ENCODE measurements around the gene ENC1.

DNA sequence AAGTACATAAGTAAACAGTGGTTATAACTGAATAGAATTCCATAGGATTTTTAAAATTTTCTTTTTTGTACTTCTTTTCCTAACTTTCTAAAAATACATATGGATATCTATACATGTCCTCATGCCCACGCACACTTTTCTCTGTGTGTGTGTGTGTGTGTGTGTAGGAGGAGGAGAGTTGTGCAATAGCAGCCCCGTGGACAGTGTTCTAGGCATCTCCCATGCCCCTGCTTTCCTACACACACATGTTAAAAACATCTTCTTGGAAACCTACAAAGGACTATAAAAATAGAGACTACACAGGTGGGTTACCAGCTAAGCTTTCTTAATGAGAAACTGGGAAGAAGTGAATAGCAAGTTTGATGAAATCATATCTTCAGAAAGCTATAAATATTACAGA is 24.7 kb upstream of the ENC1 start:
- TF ChIP-seq POLR2AphosphoS5 (IDR thresholded peaks at IDR 0.05; ENCODE audit: low read depth, low read length), result no peak
- TF ChIP-seq, protein P1, sequence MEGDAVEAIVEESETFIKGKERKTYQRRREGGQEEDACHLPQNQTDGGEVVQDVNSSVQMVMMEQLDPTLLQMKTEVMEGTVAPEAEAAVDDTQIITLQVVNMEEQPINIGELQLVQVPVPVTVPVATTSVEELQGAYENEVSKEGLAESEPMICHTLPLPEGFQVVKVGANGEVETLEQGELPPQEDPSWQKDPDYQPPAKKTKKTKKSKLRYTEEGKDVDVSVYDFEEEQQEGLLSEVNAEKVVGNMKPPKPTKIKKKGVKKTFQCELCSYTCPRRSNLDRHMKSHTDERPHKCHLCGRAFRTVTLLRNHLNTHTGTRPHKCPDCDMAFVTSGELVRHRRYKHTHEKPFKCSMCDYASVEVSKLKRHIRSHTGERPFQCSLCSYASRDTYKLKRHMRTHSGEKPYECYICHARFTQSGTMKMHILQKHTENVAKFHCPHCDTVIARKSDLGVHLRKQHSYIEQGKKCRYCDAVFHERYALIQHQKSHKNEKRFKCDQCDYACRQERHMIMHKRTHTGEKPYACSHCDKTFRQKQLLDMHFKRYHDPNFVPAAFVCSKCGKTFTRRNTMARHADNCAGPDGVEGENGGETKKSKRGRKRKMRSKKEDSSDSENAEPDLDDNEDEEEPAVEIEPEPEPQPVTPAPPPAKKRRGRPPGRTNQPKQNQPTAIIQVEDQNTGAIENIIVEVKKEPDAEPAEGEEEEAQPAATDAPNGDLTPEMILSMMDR (IDR thresholded peaks at IDR 0.05), result no peak
- TF ChIP-seq SIN3A (IDR thresholded peaks at IDR 0.05; ENCODE audit: borderline replicate concordance, insufficient read depth, low read depth, low read length), result no peak
- TF ChIP-seq, protein P2, sequence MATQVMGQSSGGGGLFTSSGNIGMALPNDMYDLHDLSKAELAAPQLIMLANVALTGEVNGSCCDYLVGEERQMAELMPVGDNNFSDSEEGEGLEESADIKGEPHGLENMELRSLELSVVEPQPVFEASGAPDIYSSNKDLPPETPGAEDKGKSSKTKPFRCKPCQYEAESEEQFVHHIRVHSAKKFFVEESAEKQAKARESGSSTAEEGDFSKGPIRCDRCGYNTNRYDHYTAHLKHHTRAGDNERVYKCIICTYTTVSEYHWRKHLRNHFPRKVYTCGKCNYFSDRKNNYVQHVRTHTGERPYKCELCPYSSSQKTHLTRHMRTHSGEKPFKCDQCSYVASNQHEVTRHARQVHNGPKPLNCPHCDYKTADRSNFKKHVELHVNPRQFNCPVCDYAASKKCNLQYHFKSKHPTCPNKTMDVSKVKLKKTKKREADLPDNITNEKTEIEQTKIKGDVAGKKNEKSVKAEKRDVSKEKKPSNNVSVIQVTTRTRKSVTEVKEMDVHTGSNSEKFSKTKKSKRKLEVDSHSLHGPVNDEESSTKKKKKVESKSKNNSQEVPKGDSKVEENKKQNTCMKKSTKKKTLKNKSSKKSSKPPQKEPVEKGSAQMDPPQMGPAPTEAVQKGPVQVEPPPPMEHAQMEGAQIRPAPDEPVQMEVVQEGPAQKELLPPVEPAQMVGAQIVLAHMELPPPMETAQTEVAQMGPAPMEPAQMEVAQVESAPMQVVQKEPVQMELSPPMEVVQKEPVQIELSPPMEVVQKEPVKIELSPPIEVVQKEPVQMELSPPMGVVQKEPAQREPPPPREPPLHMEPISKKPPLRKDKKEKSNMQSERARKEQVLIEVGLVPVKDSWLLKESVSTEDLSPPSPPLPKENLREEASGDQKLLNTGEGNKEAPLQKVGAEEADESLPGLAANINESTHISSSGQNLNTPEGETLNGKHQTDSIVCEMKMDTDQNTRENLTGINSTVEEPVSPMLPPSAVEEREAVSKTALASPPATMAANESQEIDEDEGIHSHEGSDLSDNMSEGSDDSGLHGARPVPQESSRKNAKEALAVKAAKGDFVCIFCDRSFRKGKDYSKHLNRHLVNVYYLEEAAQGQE (IDR thresholded peaks at IDR 0.05; ENCODE audit: insufficient read depth in 1 of 2, low read depth in 2 of 2, low read length in 1 of 2), result no peak
- TF ChIP-seq TCF7L2 (IDR thresholded peaks at IDR 0.05; ENCODE audit: low read depth, low read length), result no peak
